CD4-positive, alpha-beta T cell treated with Interleukin-1 beta for 1 hour (primary cell): ENCODE results near the gene IFITM2.
A peak's percentile ranks its signal among the peaks of the same experiment; 100 is the strongest.

Experiments
- DNase-seq, 2 donors: peaks; one replicate each; pipeline ENCODE4 v3.0.0-alpha.2; 2020 to 2022

IFITM2 gene

GRCh38 chr11:282171-282570 is 25.4 kb upstream of the IFITM2 start:
- no peak for DNase-seq

GRCh38 chr11:282630-283360 is 24.8 kb upstream of the IFITM2 start:
- DNase-seq: no peak

GRCh38 chr11:283405-284104 is 24.1 kb upstream of the IFITM2 start:
- DNase-seq: no peak

DNA sequence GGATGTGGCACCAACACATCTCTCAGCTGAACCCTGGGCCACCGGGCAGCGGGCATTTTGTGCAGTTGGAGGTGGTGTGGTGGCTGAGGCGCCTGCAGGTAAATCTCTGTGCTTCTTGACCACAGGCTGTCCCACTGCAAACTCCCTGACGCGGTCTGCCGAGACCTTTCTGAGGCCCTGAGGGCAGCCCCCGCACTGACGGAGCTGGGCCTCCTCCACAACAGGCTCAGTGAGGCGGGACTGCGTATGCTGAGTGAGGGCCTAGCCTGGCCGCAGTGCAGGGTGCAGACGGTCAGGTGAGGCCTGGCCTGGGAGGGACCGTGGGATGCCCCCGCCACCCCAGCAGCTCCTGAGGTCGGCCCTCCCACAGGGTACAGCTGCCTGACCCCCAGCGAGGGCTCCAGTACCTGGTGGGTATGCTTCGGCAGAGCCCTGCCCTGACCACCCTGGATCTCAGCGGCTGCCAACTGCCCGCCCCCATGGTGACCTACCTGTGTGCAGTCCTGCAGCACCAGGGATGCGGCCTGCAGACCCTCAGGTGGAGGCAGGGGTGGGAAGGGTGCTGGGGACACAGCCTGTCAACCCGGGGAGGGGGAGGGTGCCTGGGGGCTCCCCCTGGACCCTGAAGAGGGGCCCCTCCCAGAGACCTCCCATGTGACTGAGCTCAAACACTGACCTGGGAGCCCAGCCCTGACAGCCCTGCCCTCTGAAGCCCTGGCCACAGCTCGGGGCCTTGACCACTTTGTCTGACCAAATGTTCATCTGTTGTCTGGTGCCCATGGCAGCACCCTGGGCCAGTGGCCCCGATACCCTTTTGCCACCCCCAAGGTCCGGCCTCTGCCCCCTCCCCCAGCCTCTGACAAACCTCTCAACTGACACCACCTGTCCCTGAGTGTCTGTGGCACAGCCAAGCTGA is 23.3 kb upstream of the IFITM2 start:
- DNase-seq: no peak

DNA sequence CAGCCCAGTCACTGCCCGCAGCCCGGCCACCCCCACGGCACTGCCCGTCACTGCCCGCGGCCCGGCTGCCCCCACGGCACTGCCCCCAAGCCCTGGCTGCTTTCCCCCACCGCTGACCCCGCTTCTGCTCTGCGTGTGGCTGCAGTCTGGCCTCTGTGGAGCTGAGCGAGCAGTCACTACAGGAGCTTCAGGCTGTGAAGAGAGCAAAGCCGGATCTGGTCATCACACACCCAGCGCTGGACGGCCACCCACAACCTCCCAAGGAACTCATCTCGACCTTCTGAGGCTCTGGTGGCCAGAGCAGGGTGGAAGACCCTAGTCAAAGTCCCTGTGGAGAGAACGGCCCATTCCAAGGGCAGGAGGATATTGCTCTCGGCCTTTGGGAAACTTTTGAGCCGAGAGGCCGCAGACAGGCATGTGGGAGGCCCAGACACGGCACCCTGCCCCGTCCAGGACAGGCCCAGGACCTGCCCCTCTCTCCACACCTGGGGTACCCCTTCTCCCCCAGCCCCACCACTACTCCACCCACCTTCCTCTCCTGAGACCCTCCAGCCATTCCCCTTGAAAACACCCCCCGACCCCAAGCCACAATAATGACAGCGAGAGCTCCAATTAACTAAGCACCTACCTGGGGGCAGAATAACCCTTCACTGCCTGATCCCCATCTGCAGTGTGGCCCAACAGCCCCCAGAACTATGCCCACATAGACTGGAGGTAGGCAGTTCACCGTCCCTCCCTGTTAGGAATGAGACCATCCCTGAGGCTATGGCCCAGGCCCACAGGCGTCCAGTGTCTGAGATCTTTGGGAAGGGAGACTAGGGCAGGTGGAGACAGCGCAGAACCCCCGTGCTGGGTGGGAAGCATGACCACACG is 22.4 kb upstream of the IFITM2 start:
- DNase-seq: no peak

DNA sequence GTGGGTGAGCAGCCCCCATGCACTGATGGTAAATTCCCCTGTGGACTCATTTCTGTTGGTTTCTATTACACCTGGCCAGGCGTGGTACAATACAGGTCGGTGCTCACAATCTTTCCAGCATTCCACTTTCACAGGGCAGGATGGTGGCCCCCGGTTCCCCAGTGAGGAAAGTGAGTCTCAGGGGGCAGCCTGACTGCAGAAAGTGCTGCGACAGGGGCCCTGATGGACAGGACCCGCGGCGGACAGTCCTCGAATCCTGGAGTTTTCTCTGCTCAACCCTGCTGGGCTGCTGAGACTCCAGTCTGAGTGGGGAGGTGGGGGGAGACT is 21.8 kb upstream of the IFITM2 start:
- no peak for DNase-seq

DNA sequence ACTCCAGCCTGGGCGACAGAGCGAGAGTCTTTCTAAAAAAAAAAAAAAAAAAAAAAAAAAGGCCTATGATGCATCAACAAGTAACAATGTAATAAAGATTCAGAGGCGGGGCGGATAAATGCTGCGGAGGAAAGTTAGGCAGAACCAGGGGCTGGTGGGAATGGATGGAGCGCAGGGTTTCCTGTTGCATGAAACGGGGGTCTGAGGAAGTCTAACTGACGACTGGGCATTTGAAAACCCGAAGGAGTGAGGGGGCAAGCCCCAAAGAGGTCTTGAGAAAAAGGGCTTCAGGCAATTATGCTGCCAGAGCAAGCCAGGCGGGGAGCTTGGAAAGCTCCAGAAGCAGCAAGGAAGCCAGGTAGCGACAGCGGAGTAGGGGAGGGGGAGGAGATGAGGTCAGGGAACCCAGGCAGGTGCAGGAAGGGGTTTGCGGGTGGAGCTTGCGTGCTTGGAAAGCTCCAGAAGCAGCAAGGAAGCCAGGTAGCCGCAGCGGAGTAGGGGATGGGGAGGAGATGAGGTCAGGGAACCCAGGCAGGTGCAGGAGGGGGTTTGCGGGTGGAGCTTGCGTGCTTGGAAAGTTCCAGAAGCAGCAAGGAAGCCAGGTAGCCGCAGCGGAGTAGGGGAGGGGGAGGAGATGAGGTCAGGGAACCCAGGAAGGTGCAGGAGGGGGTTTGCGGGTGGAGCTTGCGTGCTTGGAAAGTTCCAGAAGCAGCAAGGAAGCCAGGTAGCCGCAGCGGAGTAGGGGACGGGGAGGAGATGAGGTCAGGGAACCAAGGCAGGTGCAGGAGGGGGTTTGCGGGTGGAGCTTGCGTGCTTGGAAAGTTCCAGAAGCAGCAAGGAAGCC is 20.4 kb upstream of the IFITM2 start:
- peak; percentile 74 to 80 for DNase-seq

DNA sequence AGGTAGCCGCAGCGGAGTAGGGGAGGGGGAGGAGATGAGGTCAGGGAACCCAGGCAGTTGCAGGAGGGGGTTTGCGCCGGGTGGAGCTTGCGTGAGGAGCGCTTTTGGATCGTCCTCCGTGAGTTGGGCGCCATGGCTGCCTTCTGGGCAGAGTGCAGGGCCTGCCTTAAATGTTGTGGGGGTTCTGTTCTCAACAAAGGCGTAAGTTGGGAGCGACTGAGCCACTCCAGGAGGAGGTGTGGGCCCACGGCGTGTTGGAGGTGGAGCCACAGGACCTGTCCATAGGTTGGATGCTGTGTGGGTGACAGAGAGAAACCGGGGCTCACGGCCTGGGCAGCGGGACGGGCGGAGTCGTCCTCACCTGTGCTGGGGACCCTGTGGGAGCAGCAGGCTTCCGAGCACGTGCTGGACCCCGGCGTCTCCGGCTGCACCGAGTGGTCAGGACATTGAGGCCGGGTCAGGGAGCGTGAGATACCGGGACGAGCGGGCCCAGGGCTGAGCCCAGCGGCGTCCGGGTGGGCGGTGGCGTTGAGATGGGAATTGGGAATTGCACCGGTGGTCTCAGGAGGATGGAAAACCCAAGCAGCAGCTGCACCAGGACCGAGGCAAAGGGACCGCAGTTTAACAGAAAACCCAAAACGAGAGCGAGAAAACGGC is 19.7 kb upstream of the IFITM2 start:
- peak in 1 of 2 donors; percentile 65 for DNase-seq

DNA sequence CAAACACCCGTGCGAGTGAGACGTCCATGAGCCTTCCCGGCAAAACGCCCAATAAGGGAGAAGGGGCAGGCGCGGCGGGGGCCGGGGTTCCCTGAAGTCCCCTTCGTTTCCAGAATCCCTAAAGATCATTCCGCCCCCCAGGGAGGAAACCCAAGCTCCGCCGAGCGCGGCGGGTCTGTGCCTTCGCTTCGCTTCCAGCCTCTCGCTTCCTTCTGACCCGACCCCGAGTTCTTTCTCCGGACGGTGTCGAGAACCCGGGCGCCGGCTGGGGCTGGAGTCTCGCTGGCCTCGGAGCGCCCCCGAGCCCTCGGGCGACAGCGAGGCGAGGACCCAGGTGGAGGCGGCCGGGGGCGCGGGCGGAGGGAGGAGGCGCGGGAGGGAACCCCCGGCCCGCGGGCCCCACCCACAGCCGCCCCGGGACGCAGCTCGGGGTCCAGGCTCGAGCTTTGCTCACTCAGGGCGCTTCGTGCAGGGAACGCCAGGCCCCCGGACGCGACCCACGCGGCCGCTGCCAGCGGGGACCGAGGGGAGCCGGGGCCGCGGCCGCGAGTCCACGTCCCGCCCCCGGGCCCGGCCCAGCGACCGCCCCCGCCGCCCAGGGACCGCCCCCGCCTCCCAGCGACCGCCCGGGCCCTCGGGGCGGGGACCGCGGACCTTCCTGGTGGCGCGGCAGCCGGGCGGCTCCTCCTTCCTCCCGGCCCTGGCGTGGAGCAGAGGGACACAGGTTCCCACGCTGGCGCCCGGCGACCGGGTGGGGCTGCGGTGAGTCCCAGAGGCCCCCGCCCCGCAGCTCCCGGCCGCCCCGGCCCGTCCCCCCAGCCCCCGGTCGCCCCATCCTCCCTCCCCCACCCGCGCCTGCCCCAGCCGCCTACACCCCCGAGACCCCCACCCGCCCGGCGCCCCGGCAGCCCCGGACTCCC is 18.9 kb upstream of the IFITM2 start, which contains the start of gene PGGHG:
TSS of gene PGGHG (plus strand) at position 649 of the 920 bp plus-strand sequence. CDS start 691 bp downstream, outside the sequence.
- DNase-seq: peak; percentile 60 to 67

DNA sequence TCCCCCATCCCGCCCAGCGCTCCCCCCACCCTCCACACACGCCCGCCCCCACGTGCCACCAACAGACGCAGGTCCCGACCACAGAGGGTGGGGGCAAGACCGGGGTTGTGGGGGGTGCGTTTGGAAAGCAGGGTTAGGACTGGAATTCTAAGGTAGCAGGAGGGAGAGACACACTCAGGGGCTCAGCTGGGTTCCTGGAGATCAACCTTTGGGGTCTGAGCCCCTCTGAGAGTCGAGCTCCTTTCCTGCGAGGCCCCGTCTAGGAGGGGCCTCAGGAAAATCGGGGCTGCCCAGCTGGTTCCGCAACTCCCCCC is 18.3 kb upstream of the IFITM2 start:
- DNase-seq: peak; percentile 40 to 45

- DNase-seq: peak in 1 of 2 donors; percentile 0
Observed at GRCh38 chr11:289712-290620, 17.6 kb upstream of the IFITM2 start.

- DNase-seq: peak in 1 of 2 donors; percentile 0
Observed at GRCh38 chr11:290621-291231, 16.9 kb upstream of the IFITM2 start.

DNA sequence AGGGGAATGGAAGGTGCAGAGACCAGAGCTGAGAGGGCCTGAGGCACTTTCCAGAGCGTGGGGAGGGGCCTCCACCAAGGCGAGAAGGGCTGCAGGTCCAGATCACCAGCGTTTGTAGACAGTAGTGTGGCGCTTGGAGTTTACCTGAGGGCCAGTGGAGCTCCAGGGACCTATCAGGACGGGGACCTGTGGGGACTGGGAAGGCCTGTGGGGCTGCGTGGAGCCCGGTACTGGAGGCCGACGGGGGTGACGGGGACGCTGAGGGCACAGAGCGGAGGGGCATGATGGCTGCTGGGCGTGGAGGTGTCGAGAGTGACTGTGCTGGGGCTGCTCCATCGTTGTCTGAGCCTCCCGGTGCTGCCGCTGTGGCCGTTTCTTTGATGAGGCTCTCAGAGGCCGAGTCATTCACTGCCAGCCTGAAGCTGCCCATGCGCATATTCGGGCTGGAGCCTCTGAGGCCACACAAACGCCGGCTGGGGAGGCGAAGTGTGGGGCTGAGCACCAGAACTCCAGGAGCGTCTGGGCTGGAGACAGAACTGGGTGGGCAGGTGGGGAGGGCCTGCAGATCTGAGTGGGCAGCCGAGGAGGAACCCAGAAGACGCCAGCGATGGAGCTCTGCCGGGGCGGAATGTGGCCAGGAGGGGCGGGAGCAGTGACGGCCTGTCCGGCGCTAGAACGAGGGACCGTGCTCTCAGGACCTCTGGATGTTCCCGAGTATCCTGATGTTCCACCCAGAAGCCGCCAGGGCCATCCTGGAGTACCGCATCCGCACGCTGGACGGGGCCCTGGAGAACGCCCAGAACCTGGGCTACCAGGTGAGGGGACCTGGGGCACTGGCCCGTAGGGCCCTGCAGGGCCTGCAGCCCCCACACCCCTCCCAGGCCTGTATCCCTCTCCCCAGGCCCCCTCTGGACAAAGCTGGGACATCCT is 16.1 kb upstream of the IFITM2 start:
- DNase-seq: no peak

GRCh38 chr11:292211-293121 is 15.2 kb upstream of the IFITM2 start:
- DNase-seq: no peak

DNA sequence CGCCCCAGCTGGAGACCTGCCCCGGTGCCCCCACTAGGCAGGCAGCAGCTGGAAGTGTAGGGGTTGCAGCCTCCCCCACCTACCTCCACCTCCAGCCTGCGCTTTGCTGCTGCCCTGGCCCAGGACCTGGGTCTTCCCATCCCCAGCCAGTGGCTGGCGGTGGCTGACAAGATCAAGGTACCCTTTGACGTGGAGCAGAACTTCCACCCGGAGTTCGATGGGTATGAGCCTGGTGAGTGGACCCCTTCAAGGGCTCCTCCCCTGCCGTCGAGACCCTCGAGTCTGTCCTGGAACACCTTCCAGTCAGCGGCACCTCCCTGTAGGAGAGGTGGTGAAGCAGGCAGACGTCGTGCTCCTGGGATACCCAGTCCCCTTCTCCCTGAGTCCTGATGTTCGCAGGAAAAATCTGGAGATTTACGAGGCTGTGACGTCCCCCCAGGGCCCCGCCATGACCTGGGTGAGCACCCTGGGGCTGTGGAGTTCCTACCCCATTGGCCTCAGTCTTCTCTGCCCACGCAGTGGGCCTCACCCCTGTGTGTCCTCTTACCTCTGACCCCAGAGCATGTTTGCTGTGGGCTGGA is 14.3 kb upstream of the IFITM2 start:
- DNase-seq: no peak
